ENCODE measurements around the gene CACNA1D.

The CACNA1D gene

GRCh38 chr3:53604232-53604631 is 109.8 kb downstream of the CACNA1D start:
- ChIA-PET POLR2A (no interaction called here), CTCF (no interaction called here)
- TF ChIP-seq, protein P1, sequence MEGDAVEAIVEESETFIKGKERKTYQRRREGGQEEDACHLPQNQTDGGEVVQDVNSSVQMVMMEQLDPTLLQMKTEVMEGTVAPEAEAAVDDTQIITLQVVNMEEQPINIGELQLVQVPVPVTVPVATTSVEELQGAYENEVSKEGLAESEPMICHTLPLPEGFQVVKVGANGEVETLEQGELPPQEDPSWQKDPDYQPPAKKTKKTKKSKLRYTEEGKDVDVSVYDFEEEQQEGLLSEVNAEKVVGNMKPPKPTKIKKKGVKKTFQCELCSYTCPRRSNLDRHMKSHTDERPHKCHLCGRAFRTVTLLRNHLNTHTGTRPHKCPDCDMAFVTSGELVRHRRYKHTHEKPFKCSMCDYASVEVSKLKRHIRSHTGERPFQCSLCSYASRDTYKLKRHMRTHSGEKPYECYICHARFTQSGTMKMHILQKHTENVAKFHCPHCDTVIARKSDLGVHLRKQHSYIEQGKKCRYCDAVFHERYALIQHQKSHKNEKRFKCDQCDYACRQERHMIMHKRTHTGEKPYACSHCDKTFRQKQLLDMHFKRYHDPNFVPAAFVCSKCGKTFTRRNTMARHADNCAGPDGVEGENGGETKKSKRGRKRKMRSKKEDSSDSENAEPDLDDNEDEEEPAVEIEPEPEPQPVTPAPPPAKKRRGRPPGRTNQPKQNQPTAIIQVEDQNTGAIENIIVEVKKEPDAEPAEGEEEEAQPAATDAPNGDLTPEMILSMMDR (IDR thresholded peaks at IDR 0.05; ENCODE audit: control extremely low read depth, extremely low read depth, low read depth, missing control alignments): no peak

GRCh38 chr3:53606793-53607192 is 112.4 kb downstream of the CACNA1D start:
- DNase-seq (ENCODE audit: extremely low spot score): no peak
- ChIA-PET CTCF (interaction anchor here (1.3 kb wide), 1 partner anchor 14 kb away, joined by 3 read pairs; no protein-coding TSS in a partner anchor), POLR2A (no interaction called here)
- TF ChIP-seq, protein P1 (IDR thresholded peaks at IDR 0.05; ENCODE audit: control extremely low read depth, extremely low read depth, low read depth, missing control alignments): no peak

More at GRCh38 chr3:53604232-53604631, 109.8 kb downstream of the CACNA1D start:
- no peak for DNase-seq (ENCODE audit: extremely low spot score)

GRCh38 chr3:53612508-53612907 is 118.1 kb downstream of the CACNA1D start:
- CTCF ChIA-PET: interaction anchor here (1.2 kb wide), 1 partner anchor 85 kb away, joined by 4 read pairs; no protein-coding TSS in a partner anchor
- TF ChIP-seq, protein P1 (IDR thresholded peaks at IDR 0.05; ENCODE audit: control extremely low read depth, extremely low read depth, low read depth, missing control alignments): no peak
- DNase-seq (ENCODE audit: extremely low spot score): no peak
- POLR2A ChIA-PET: no interaction called here

- DNase-seq (ENCODE audit: extremely low spot score): no peak
- TF ChIP-seq, protein P1 (IDR thresholded peaks at IDR 0.05; ENCODE audit: control extremely low read depth, extremely low read depth, low read depth, missing control alignments): no peak
- POLR2A ChIA-PET: no interaction called here
- CTCF ChIA-PET: interaction anchor here (1.2 kb wide), 1 partner anchor 84 kb away, joined by 4 read pairs; no protein-coding TSS in a partner anchor
Measured at GRCh38 chr3:53613125-53613524, 118.7 kb downstream of the CACNA1D start.

DNA sequence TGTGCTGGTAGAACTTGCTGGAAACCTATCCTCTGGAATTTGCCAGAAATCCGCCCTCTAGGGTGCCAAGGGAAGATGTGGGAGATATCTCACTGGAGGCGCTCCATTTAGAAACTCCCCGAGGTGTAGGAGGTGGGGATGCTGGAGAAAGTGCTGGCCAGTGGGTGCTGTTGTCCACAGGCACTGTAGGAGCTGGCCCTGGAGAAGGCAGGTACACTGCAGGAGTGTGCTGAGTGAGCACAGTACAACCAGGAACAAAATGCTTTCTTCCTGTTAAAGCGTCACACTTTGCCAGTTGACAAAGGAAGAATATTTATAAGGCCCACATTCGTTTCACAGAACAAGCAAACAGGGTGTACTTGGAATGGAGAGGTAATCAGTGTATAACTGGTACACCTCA is 119.9 kb downstream of the CACNA1D start:
- CTCF ChIA-PET: interaction anchor here (1.1 kb wide), 1 partner anchor 9 kb away, joined by 3 read pairs; no protein-coding TSS in a partner anchor
- POLR2A ChIA-PET: no interaction called here
- TF ChIP-seq, protein P1 (IDR thresholded peaks at IDR 0.05; ENCODE audit: control extremely low read depth, extremely low read depth, low read depth, missing control alignments): no peak
- no peak for DNase-seq (ENCODE audit: extremely low spot score)

GRCh38 chr3:53616321-53616720 is 121.9 kb downstream of the CACNA1D start:
- TF ChIP-seq, protein P1 (IDR thresholded peaks at IDR 0.05; ENCODE audit: control extremely low read depth, extremely low read depth, low read depth, missing control alignments): no peak
- ChIA-PET POLR2A (no interaction called here), CTCF (no interaction called here)
- DNase-seq (ENCODE audit: extremely low spot score): no peak

Data from GM10248 (cell line).